Measurements from ENCODE around the gene CASQ1.
A peak's percentile ranks its signal among the peaks of the same experiment; 100 is the strongest.

Gene CASQ1

DNA sequence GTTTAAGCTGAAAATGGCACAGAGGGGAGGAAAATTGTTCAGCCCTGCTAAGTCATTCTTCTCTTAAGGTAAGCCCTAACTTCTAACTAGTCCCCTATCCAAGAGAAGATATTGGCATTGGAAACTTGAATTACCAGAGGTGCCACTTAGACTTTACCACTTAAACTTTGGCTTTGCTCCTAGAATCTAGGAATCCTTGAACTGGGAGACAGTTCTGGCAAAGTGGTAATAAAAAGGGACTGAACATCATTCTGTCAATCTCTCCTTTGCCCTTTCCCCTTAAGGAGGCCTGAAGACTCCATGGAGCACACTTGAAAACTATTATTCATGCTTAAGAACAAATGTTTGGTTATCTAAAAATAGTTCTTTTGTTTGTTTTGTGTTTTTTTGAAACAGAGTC is 30.5 kb upstream of the CASQ1 start:
- H3K4me3 ChIP-seq (replicated peaks in 1 of 2; ENCODE audit: low read depth in 2 of 2, low read length in 2 of 2) = no peak overlapping the region
- peak in 1 of 2 donors; percentile 9 for DNase-seq (ENCODE audit: low read depth in 2 of 2)
- TF ChIP-seq, protein P1, sequence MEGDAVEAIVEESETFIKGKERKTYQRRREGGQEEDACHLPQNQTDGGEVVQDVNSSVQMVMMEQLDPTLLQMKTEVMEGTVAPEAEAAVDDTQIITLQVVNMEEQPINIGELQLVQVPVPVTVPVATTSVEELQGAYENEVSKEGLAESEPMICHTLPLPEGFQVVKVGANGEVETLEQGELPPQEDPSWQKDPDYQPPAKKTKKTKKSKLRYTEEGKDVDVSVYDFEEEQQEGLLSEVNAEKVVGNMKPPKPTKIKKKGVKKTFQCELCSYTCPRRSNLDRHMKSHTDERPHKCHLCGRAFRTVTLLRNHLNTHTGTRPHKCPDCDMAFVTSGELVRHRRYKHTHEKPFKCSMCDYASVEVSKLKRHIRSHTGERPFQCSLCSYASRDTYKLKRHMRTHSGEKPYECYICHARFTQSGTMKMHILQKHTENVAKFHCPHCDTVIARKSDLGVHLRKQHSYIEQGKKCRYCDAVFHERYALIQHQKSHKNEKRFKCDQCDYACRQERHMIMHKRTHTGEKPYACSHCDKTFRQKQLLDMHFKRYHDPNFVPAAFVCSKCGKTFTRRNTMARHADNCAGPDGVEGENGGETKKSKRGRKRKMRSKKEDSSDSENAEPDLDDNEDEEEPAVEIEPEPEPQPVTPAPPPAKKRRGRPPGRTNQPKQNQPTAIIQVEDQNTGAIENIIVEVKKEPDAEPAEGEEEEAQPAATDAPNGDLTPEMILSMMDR (IDR thresholded peaks at IDR 0.05; ENCODE audit: low read depth, low read length) = no peak

DNA sequence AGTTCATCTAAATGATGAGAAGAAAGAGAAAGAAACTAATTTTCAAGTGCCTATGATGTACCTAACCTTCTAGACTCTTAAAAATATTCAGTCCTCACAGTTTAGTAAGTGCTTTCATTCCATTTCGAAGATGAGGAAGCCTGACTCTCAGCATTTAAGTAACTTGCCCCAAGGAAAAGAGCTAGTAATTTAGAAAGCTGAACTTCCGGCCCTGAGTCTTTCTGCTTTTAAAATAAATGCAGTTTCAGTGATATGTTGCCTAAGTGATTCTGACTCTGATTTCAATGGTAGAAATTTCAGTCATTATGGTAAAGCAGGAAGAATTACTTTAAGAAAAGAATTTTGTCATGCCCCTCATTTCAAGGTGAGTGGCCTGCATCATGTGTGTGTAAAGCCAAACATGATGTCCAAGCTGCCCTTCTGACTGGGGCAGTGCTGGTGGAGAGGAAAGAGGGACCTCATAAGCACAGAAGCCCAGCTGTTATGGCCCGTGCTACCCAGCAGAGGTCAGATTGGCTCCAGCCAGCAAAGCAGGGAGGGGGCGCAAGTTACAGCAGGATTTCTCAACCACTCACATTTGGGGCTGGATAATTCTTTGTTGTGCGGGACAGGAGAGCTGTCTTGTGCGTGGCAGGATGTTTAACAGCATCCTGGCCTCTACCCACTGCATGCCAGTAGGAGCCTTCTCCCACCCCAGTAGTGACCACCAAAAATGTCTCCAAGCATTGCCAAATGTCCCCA is 28.2 kb upstream of the CASQ1 start:
- DNase-seq (ENCODE audit: low read depth in 2 of 2) = peak; percentile 13 to 38
- TF ChIP-seq, protein P1 (IDR thresholded peaks at IDR 0.05; ENCODE audit: low read depth, low read length) = peak; percentile 41
- H3K4me3 ChIP-seq (replicated peaks in 1 of 2; ENCODE audit: low read depth in 2 of 2, low read length in 2 of 2) = no peak overlapping the region

DNA sequence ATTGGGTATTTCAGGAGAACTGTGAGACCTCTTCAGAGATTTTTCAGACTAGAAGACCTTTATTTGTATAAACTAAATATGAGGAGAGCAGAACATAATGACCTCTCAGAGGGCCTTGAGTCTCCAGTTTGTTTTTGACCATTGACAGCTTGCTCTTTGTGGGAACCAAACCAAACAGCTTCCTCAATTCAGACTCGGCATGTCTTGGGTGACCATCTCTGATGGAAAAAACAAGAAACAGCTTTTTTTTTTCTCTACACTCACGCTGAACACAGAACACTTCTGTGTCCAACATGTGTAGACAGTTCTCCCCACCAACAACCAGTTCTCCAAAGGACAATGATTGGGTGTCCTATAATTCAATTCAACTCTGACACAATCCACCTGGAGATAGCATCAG is 27.4 kb upstream of the CASQ1 start:
- TF ChIP-seq, protein P1 (IDR thresholded peaks at IDR 0.05; ENCODE audit: low read depth, low read length) = no peak
- no peak for DNase-seq (ENCODE audit: low read depth in 2 of 2)
- no peak overlapping the region for H3K4me3 ChIP-seq (replicated peaks in 1 of 2; ENCODE audit: low read depth in 2 of 2, low read length in 2 of 2)

DNA sequence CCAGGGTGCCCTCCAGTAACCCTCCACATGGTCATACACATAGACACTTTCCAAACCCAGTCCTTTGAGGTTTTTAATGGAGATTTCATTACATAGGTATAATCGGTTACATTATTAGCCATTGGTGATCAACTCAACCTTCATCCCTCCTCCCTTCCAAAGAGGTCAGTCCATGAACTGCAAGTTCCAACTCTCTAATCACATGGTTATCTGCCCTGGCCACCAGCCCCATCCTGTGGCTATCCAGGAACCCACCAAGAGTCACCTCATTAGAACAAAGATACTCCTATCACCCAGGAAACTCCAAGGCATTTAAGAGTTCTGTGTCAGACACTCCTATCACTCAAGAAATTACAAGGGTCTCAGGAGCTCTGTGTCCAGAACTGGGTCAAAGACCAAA is 26.8 kb upstream of the CASQ1 start:
- TF ChIP-seq, protein P1 (IDR thresholded peaks at IDR 0.05; ENCODE audit: low read depth, low read length) = peak; percentile 17
- peak in 1 of 2 donors; percentile 22 for DNase-seq (ENCODE audit: low read depth in 2 of 2)
- H3K4me3 ChIP-seq (replicated peaks in 1 of 2; ENCODE audit: low read depth in 2 of 2, low read length in 2 of 2) = no peak overlapping the region

DNA sequence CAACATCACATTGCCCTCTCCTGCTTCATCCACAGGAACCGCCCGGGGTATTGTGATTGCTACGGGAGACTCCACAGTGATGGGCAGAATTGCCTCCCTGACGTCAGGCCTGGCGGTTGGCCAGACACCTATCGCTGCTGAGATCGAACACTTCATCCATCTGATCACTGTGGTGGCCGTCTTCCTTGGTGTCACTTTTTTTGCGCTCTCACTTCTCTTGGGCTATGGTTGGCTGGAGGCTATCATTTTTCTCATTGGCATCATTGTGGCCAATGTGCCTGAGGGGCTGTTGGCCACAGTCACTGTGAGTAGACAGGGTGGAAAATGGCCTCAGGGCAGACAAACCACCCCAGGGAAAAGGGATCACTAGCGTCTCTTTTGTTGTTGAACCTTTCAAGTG is 26.3 kb upstream of the CASQ1 start:
- no peak for DNase-seq (ENCODE audit: low read depth in 2 of 2)
- H3K4me3 ChIP-seq (replicated peaks in 1 of 2; ENCODE audit: low read depth in 2 of 2, low read length in 2 of 2) = no peak overlapping the region
- TF ChIP-seq, protein P1 (IDR thresholded peaks at IDR 0.05; ENCODE audit: low read depth, low read length) = no peak

DNA sequence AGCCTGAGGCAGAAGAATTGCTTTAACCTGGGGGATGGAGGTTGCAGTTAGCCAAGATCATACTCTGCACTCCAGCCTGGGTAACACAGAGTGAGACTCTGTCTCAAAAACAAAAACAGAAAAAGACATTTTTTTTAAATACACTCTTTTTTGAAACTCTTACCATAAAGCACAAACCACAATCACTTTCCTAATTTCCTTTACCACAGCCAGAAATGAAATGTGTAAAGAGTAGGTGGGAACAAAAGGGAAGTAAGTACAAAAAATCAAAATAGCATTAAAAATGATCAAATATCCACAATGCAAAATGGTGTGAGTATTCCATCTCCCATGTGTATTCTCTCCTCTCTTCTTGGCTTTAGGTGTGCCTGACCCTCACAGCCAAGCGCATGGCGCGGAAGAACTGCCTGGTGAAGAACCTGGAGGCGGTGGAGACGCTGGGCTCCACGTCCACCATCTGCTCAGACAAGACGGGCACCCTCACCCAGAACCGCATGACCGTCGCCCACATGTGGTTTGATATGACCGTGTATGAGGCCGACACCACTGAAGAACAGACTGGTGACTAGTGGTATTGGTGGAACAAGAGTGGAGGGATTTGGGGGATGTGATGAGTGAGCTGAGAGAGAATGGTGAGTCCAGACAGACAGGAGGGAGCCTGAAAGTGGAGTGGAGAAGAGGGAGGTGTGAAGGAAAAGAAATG is 24.1 kb upstream of the CASQ1 start:
- DNase-seq (ENCODE audit: low read depth in 2 of 2) = no peak
- no peak overlapping the region for H3K4me3 ChIP-seq (replicated peaks in 1 of 2; ENCODE audit: low read depth in 2 of 2, low read length in 2 of 2)
- TF ChIP-seq, protein P1 (IDR thresholded peaks at IDR 0.05; ENCODE audit: low read depth, low read length) = no peak
